Stimulated activated CD4-positive, alpha-beta T cell treated with anti-CD3 and anti-CD28 coated beads, Interleukin-15, amount 100 ng/mL, for 1 hour (primary cell): ENCODE data around the gene IFNL4.

Experiments
- DNase-seq, 2 donors: peaks; one replicate each; pipeline ENCODE4 v3.0.0-alpha.2; 2020; ENCODE audit warnings: low read depth in 1 of 2, low spot score in 1 of 2

The IFNL4 gene

GRCh38 chr19:39196320-39196719 lies 52.3 kb downstream of the IFNL4 start:
- DNase-seq: no peak
